ENCODE results near the gene DTNB. TPM values are rescaled to one million over a fixed set of nuclear protein-coding genes. Genes with fewer than 3 reads are reported as not detected.

The DTNB gene
- total RNA-seq, 1 donor from 2014 or later: 17.9 TPM

DNA sequence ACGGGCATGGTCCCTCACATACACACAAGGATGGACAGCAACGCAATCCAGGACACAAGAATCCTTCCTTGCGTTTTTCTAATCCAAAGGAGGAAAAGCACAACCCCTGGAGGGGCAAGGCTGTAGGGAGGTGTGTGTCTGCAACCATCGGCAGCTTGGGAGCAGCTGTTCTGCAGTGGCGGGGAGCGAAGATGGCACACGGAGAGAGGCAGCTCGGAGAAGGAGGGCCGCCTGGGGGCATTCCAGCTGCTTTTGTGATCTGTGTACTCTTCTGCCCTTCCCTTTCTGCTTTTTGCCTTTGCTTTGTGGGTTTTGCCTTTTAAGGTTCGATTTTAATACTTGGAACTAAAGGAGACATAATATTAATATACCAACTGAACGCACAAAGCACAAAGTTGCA is 194.6 kb downstream of the DTNB start:
- intact Hi-C loops (cut with DNase I): no loop called here
- no peak overlapping the region for H3K4me3 ChIP-seq
- H3K4me1 ChIP-seq: peaks cover 10% of the 10 kb centered on the region
- H3K9me3 ChIP-seq: no peaks in the 10 kb centered on the region
- H3K27me3 ChIP-seq: no peaks in the 10 kb centered on the region
- no peak for TF ChIP-seq POLR2AphosphoS5 (IDR thresholded peaks at IDR 0.05; ENCODE audit: insufficient read depth in 1 of 2, low read depth in 1 of 2)
- TF ChIP-seq, protein P1, sequence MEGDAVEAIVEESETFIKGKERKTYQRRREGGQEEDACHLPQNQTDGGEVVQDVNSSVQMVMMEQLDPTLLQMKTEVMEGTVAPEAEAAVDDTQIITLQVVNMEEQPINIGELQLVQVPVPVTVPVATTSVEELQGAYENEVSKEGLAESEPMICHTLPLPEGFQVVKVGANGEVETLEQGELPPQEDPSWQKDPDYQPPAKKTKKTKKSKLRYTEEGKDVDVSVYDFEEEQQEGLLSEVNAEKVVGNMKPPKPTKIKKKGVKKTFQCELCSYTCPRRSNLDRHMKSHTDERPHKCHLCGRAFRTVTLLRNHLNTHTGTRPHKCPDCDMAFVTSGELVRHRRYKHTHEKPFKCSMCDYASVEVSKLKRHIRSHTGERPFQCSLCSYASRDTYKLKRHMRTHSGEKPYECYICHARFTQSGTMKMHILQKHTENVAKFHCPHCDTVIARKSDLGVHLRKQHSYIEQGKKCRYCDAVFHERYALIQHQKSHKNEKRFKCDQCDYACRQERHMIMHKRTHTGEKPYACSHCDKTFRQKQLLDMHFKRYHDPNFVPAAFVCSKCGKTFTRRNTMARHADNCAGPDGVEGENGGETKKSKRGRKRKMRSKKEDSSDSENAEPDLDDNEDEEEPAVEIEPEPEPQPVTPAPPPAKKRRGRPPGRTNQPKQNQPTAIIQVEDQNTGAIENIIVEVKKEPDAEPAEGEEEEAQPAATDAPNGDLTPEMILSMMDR (IDR thresholded peaks at IDR 0.05): no peak
- TF ChIP-seq POLR2A (IDR thresholded peaks at IDR 0.05): no peak
- H3K36me3 ChIP-seq: no peaks in the 10 kb centered on the region
- DNase-seq (ENCODE audit: extremely low spot score in 2 of 2): no peak
- H3K27ac ChIP-seq: no peak overlapping the region

DNA sequence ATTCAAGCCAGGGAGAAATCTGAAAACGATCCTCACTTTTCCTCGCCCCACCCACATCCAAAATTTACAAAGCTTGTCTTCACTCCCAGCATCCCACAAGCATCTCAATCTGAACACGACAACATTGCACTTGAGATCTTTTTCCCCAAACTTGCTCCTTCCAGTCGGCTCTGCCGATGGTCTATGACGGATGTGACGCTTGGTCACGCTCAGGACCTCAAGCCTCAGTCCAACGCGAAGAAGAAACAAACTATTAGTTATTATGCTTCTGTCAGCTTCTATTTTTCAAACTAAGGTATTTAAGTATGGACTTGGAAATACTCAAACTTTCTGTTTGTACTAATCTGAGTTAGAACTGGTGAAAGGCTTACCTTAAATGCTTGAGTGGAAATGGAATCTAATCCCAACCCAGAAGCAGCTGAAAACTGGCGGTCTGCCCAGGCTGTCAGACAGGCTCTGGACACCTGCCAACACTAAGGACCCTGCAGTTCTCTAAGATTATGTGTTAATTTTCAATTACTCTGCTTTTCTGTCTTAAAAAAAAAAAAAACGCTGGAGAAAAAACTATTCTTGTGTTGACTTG is 199.5 kb downstream of the DTNB start:
- DNase-seq (ENCODE audit: extremely low spot score in 2 of 2): no peak
- Histone ChIP-seq H3K27ac (no peak overlapping the region), H3K36me3 (peaks cover 0 to 5% of the 10 kb centered on the region in 2 donors), H3K4me1 (no peaks in the 10 kb centered on the region), H3K27me3 (no peaks in the 10 kb centered on the region), H3K4me3 (no peak overlapping the region), H3K9me3 (no peaks in the 10 kb centered on the region)
- no peak for TF ChIP-seq POLR2AphosphoS5 (IDR thresholded peaks at IDR 0.05; ENCODE audit: insufficient read depth in 1 of 2, low read depth in 1 of 2)
- intact Hi-C loops (cut with DNase I): no loop called here

DNA sequence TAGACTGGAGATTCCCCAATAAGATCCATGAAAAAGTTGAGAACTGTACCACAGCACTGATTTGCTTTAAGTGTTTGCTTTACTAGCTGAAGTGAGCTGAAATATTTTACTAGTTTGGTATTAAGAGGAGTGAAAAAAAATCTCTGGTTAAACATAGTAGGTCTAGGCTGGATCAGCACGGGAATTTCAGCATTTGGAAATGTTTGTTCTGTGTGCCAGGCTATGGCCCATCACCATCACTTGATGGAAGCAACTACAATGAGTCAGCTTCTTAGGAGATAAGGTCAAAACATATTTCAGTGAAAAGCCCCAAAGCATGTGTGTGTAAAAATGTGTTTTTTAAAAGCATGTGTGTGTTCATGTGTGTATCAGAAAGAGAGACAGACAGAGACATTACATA is 200.2 kb downstream of the DTNB start:
- H3K9me3 ChIP-seq: no peaks in the 10 kb centered on the region
- intact Hi-C loops (cut with DNase I): no loop called here
- no peak for TF ChIP-seq POLR2A (IDR thresholded peaks at IDR 0.05)
- no peak for TF ChIP-seq POLR2AphosphoS5 (IDR thresholded peaks at IDR 0.05; ENCODE audit: insufficient read depth in 1 of 2, low read depth in 1 of 2)
- TF ChIP-seq, protein P1 (IDR thresholded peaks at IDR 0.05): no peak
- no peaks in the 10 kb centered on the region for H3K4me1 ChIP-seq
- peaks cover 0 to 5% of the 10 kb centered on the region in 2 donors for H3K36me3 ChIP-seq
- H3K27me3 ChIP-seq: no peaks in the 10 kb centered on the region
- DNase-seq (ENCODE audit: extremely low spot score in 2 of 2): no peak
- H3K27ac ChIP-seq: no peak overlapping the region
- H3K4me3 ChIP-seq: no peak overlapping the region

DNA sequence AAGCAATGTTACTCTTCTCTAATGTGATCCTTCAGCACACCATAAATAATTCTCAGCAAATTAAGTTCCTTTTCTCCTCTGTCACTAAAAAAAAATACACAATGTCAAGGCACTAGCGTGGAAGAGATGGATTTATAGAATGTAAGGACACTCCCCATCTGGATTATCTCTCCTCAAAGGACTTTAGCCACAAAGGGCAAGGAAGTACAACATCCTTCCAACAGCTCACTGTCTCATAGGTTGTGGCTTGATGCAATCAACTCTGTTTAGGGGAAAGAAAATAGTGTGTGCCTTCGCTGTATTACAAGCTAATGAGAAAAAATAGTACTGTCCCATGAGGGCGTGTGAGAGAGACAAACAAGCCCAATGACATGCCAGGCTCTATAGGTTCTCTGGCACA is 202.6 kb downstream of the DTNB start:
- no peaks in the 10 kb centered on the region for H3K4me1 ChIP-seq
- TF ChIP-seq POLR2A (IDR thresholded peaks at IDR 0.05): no peak
- TF ChIP-seq POLR2AphosphoS5 (IDR thresholded peaks at IDR 0.05; ENCODE audit: insufficient read depth in 1 of 2, low read depth in 1 of 2): no peak
- TF ChIP-seq, protein P1 (IDR thresholded peaks at IDR 0.05): no peak
- no peak for DNase-seq (ENCODE audit: extremely low spot score in 2 of 2)
- H3K27ac ChIP-seq: no peak overlapping the region
- intact Hi-C loops (cut with DNase I): no loop called here
- H3K9me3 ChIP-seq: no peaks in the 10 kb centered on the region
- no peak overlapping the region for H3K4me3 ChIP-seq
- no peaks in the 10 kb centered on the region for H3K27me3 ChIP-seq
- peaks cover 0 to 5% of the 10 kb centered on the region in 2 donors for H3K36me3 ChIP-seq

DNA sequence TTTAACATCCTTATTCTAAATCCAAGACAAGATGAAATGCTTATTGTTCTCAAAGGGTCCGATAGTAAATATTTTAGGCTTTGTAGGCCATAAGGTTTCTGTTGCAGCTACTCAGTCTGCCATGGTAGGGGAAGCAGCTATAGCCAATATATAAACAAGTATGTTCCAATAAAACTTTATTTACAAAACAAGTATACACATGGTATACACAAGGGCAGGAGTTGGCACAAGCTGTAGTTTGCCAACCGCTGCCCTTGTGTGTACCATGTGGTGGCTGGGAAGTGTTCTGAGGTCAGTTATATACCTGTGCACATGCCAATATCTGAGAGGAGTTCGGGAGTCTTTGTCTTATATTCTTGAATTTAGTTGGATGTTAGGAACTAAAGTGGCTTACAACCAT is 205.6 kb downstream of the DTNB start:
- no peak overlapping the region for H3K27ac ChIP-seq
- intact Hi-C loops (cut with DNase I): no loop called here
- H3K27me3 ChIP-seq: no peaks in the 10 kb centered on the region
- no peaks in the 10 kb centered on the region for H3K9me3 ChIP-seq
- no peak for DNase-seq (ENCODE audit: extremely low spot score in 2 of 2)
- TF ChIP-seq POLR2A (IDR thresholded peaks at IDR 0.05): no peak
- no peak for TF ChIP-seq POLR2AphosphoS5 (IDR thresholded peaks at IDR 0.05; ENCODE audit: insufficient read depth in 1 of 2, low read depth in 1 of 2)
- TF ChIP-seq, protein P1 (IDR thresholded peaks at IDR 0.05): no peak
- H3K4me1 ChIP-seq: no peaks in the 10 kb centered on the region
- H3K36me3 ChIP-seq: no peaks in the 10 kb centered on the region
- H3K4me3 ChIP-seq: no peak overlapping the region

All from vagina (tissue), 2 donors.